ENCODE data around the gene ZBED4.

Gene ZBED4

DNA sequence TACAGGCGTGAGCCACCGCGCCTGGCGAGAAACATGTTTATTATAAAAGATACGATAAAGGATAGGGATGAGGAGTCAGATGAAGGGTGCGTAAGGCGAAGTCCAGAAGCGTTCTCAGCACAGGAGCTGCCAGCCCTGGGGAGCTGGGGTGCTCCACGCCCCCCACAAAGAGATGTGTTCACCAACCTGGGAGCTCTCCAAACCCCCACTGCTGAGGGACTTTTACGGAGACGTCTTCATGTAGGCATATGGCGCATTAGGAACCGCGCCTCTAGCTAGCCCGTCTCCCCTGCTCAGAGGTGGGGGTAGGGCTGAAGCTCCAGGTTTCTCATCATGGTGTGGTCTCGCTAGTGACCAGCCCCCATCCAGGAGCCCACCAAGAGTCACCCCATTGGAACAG, 8.4 kb upstream of the ZBED4 start:
- TF ChIP-seq, protein P1, sequence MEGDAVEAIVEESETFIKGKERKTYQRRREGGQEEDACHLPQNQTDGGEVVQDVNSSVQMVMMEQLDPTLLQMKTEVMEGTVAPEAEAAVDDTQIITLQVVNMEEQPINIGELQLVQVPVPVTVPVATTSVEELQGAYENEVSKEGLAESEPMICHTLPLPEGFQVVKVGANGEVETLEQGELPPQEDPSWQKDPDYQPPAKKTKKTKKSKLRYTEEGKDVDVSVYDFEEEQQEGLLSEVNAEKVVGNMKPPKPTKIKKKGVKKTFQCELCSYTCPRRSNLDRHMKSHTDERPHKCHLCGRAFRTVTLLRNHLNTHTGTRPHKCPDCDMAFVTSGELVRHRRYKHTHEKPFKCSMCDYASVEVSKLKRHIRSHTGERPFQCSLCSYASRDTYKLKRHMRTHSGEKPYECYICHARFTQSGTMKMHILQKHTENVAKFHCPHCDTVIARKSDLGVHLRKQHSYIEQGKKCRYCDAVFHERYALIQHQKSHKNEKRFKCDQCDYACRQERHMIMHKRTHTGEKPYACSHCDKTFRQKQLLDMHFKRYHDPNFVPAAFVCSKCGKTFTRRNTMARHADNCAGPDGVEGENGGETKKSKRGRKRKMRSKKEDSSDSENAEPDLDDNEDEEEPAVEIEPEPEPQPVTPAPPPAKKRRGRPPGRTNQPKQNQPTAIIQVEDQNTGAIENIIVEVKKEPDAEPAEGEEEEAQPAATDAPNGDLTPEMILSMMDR (IDR thresholded peaks at IDR 0.05; ENCODE audit: insufficient read depth, low read depth, low read length, missing control alignments): no peak
- no peak for DNase-seq (ENCODE audit: low read depth)
- no peak overlapping the region for H3K4me3 ChIP-seq (ENCODE audit: low read length)

DNA sequence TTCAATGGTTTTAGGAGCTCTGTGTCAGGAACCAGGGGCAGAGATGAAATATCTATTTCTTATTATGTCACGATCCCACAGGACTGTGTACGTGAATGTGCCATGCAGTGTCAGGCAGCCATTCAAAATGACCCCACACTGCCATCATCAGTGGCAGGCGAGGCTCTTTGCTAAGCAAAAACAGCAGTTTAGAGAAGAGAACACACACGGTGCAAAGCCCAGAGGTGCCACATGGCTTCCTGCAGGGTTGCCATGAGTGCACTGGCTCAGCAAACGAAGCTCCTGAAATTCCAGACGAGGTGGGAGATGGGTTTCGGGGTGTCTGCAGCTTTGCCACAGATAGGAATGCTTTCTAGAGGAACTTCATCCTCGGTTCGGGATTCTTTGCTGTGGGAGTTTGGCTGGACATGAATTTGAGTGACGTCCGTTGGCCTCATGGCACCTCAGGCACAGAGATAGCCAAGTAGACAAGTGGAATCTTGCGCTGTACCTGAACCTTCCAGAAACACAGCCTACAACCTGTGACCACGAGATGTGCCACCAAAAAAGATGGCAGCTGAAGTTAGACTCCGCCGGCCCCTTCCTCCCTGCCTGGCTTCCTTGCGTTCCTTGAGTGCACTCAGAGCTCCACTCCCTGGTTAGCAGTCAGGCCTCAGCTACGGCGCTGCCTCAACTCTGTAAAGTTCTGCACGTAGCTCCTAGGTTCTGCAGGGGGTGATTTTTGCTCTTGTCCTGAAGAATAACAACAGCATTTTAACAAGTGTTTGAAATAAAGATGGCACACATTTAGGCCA, 7.8 kb upstream of the ZBED4 start:
- TF ChIP-seq, protein P1 (IDR thresholded peaks at IDR 0.05; ENCODE audit: insufficient read depth, low read depth, low read length, missing control alignments): no peak
- DNase-seq (ENCODE audit: low read depth): no peak
- H3K4me3 ChIP-seq (ENCODE audit: low read length): no peak overlapping the region

DNA sequence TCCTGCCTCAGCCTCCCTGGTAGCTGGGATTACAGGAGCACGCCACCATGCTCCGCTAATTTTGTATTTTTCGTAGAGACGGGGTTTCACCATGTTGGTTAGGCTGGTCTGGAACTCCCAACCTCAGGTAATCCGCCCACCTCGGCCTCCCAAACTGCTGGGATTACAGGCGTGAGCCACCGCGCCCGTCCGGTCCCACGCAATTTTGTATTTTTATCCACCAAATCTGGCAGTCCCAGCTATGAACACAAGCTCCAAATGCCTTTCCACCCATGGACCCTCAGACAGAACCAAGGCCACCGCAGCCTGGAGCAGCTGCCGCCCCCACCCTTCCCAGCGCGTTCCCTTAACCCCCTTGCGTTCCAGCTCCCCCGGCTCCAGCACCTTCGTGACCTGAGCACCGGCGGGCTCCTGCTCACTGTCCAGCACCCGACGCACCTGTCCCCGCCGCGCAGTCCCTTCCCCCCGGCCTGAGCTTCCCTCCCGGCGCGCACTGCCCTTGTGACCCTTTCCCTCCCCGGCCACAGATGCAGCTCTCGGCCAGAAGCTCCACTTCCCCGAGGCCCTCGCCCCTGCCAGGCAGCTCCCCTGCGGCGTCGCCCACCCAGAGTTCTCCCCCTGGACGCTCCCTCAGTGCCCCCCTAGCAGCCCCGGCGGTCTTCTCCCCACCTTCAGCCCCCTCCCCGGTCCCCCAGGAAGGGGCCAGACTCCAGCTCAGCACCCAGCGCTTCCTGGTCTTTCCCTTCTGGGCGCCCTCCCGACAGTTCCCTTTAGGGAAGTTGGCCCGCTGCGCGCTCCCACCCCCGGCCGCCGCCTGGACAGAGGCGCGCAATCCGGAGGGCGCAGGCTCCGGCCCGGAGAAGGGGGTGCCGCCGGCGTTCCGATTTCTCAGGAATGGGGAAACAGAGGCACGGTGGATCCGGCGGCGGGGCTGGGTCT, 5.6 kb upstream of the ZBED4 start:
- TF ChIP-seq, protein P1 (IDR thresholded peaks at IDR 0.05; ENCODE audit: insufficient read depth, low read depth, low read length, missing control alignments): no peak
- H3K4me3 ChIP-seq (ENCODE audit: low read length): no peak overlapping the region
- DNase-seq (ENCODE audit: low read depth): no peak

DNA sequence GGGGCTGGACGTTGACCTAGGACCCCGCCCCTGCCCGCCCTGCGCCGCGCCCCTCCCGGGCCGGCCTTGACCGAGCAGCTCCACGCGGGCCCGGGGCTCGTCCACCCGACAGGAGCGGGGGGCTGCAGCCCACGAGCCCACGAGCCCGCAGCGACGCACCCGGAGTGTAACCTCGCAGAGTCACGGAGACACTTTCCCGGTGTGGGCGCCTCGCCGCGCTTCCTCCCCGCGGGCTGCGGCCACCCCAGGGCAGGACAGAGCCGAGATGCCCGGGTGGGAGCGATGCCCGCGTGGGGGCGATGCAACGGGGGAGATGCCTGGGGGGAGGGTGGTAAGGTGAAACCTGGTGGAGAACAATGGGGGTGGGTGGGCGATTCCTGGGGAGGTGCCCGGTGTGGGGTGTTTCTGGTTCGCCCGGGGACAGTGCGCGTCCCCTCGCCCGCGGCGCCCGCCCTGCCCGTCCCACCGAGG, 4.9 kb upstream of the ZBED4 start:
- TF ChIP-seq, protein P1 (IDR thresholded peaks at IDR 0.05; ENCODE audit: insufficient read depth, low read depth, low read length, missing control alignments): no peak
- no peak overlapping the region for H3K4me3 ChIP-seq (ENCODE audit: low read length)
- no peak for DNase-seq (ENCODE audit: low read depth)

DNA sequence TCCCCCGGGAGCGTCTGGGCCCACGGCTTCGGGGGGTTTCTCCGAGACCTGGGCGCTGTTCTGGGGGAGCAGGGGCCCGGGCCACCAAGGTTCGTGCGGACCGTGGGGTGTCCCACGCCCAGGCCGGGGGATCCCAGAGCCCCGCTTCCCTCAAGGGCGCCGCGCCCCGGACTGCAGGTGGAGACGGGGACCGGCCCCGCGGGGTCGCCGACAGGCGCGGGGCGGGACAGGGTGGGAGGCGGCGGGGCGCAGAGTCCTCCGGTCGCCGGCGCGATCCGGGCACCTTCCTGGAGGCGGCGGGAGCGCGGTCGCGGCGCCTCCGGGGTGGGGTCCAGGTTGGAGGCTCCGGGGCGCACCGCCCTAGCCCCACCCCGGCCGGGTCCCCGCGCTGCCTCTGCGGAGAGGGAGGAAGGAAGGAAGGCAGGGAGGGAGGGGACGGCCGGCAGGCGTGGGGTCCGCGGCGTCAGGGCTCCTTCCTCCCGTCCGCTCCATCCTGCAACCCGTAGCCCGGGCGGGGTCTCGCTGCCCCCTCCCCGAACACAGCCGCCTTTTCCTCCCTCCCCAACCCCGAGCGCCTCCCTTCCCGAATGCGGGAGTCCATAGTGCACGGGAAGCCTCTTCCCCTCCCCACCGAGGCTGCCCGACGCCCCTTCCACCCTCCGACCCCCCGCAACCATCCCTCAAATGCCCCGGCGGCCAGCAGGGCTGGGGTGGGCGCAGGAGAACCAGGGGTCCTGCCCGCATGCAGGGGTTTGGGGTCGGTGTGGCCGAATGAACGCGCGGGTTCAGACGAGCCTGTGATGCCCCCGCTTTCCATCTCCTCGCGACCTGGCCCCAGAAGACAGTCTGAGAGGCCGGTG, 4.3 kb upstream of the ZBED4 start:
- H3K4me3 ChIP-seq (ENCODE audit: low read length): no peak overlapping the region
- no peak for DNase-seq (ENCODE audit: low read depth)
- TF ChIP-seq, protein P1 (IDR thresholded peaks at IDR 0.05; ENCODE audit: insufficient read depth, low read depth, low read length, missing control alignments): no peak
